ENCODE data around the gene CHST15.

DNA sequence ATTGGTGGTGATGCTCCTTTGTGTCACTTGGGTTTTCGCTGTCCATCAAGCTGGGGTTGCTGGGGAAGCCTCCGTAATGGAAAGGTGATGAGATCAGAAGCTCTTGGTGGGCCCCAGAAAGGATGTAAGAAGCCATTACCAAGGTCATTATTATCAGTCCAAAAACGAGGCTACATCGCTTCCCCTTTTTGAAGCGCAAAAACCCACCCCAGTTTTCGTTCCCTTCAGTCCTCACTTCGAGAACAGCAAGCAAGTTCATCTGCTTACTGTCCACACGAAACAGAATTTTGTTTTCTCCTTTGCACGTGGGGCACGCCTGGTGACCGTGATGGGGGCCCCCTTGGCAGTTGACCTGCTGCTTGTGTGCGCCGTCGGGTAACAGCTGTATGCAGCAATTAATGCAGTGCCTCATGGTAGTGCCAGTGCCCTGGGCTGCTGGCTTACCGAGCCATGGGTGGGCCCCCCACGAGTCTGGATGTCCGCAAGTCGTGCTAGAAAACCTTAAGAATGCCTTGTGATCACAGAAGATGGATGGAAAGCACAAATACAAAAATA is 47.5 kb downstream of the CHST15 start:
- TF ChIP-seq, protein P1, sequence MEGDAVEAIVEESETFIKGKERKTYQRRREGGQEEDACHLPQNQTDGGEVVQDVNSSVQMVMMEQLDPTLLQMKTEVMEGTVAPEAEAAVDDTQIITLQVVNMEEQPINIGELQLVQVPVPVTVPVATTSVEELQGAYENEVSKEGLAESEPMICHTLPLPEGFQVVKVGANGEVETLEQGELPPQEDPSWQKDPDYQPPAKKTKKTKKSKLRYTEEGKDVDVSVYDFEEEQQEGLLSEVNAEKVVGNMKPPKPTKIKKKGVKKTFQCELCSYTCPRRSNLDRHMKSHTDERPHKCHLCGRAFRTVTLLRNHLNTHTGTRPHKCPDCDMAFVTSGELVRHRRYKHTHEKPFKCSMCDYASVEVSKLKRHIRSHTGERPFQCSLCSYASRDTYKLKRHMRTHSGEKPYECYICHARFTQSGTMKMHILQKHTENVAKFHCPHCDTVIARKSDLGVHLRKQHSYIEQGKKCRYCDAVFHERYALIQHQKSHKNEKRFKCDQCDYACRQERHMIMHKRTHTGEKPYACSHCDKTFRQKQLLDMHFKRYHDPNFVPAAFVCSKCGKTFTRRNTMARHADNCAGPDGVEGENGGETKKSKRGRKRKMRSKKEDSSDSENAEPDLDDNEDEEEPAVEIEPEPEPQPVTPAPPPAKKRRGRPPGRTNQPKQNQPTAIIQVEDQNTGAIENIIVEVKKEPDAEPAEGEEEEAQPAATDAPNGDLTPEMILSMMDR (conservative IDR thresholded peaks at IDR 0.05; ENCODE audit: low read length): no peak
- no peak for TF ChIP-seq EZH2phosphoT487 (IDR thresholded peaks at IDR 0.05; ENCODE audit: borderline replicate concordance)

Data from Loucy (cell line).